ENCODE results near the gene GBA3. TPM values are rescaled to one million over a fixed set of nuclear protein-coding genes. Genes with fewer than 3 reads are reported as not detected.

Gene GBA3
- total RNA-seq, 2 donors from 2014 or later, result 0.26 TPM; not detected in 1

DNA sequence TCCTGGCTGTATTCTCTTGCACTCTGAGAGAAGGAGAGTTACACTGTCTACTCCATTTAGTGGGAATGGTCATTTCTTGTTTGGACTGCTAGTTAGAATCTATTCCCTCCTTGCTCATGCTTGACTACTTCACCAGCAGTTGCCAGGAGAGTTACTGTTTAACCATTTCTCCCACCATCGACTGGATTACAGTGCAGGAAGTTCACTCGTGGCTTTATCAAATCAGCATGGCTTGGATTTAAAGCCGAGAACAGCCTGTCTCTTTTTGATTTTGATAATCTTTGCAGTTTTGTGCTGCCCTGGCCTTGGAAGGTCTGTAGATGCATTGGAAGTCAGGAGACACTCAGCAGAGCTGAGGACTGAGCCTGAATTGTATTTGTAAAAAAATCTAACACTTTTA lies 3.2 kb downstream of the GBA3 start:
- Histone ChIP-seq H3K4me3 (no peak overlapping the region), H3K36me3 (replicated peaks in 1 of 2; ENCODE audit: insufficient read depth in 1 of 2, low read depth in 2 of 2) (no peaks in the 10 kb centered on the region), H3K9me3 (no peaks in the 10 kb centered on the region), H3K27ac (peak overlapping the region in 2 of 4 donors; percentile 37 to 67), H3K4me1 (peaks cover 16% of the 10 kb centered on the region), H3K27me3 (no peaks in the 10 kb centered on the region)
- TF ChIP-seq, protein P1, sequence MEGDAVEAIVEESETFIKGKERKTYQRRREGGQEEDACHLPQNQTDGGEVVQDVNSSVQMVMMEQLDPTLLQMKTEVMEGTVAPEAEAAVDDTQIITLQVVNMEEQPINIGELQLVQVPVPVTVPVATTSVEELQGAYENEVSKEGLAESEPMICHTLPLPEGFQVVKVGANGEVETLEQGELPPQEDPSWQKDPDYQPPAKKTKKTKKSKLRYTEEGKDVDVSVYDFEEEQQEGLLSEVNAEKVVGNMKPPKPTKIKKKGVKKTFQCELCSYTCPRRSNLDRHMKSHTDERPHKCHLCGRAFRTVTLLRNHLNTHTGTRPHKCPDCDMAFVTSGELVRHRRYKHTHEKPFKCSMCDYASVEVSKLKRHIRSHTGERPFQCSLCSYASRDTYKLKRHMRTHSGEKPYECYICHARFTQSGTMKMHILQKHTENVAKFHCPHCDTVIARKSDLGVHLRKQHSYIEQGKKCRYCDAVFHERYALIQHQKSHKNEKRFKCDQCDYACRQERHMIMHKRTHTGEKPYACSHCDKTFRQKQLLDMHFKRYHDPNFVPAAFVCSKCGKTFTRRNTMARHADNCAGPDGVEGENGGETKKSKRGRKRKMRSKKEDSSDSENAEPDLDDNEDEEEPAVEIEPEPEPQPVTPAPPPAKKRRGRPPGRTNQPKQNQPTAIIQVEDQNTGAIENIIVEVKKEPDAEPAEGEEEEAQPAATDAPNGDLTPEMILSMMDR (IDR thresholded peaks at IDR 0.05), result no peak
- no peak for TF ChIP-seq POLR2A (IDR thresholded peaks at IDR 0.05)
- 3 to 4% methylated on average over 3 of the region's 3 CpGs for WGBS, 2 donors
- peak in 3 of 4 donors; percentile 16 to 65 (median 26) for DNase-seq
- peak; percentile 77 for ATAC-seq
- intact Hi-C loops (cut with DNase I), result no loop called here

DNA sequence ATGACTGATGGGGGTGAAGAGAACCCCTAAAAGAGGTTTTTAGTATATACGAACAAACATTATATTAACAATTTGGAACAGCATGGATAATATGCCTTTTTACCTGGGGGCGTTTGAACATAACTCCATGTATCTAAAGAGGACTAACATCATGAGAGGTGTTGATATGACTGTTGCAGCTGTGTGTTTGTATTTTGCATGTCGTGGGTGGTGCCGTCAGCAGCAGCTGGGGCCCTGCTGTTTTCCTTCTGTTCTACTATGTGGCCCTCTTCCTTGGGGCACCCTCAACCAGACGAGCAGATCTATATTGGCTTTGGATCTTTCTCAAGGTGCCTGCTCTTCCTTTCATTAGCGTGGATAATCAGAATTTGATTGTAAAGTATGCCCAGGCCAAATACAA lies 11.2 kb downstream of the GBA3 start:
- 63 to 66% methylated on average over 6 of the region's 6 CpGs for WGBS, 2 donors
- TF ChIP-seq, protein P1 (IDR thresholded peaks at IDR 0.05), result no peak
- TF ChIP-seq POLR2A (IDR thresholded peaks at IDR 0.05), result no peak
- Histone ChIP-seq H3K36me3 (replicated peaks in 1 of 2; ENCODE audit: insufficient read depth in 1 of 2, low read depth in 2 of 2) (no peaks in the 10 kb centered on the region), H3K4me3 (no peak overlapping the region), H3K27ac (no peak overlapping the region), H3K4me1 (no peaks in the 10 kb centered on the region), H3K27me3 (no peaks in the 10 kb centered on the region), H3K9me3 (no peaks in the 10 kb centered on the region)
- intact Hi-C loops (cut with DNase I), result no loop called here
- no peak for ATAC-seq
- no peak for DNase-seq

DNA sequence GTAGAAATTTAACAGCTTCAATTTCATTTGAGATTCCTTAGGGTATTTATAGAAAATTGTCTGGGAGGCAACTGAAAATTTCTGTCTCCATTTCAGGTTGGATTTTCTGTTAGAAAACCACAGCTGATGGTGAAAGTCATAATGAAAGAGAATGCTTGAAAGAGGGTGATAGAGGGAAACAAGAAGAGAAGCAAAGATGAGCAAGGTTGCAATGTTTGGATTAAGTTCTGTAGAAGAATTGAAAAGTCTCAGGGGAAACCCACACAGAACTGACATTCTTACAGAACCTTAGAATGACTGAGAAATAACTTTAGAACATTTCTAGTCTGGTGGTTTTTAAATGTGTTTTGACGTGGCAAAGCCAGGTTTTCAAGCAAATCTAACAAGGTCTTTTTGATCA lies 14.7 kb downstream of the GBA3 start:
- ATAC-seq, result no peak

DNA sequence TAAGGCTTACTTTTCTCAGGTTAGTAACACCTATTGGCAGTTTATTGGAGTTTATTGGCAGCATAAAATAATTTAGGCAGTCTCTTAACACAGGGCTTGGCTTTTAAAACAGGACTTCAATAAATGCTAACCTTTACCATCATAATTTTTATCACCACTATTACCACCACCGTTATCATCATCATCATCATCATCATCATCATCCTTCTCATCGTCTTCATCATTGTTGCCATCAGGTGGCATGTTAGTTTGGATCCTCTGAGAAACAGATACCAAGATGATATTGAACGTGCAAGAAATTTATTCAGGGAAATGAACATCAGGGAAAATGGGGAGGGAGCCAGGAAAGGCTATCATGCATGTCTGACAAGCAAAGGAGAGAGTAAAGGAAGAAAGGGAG lies 16.2 kb downstream of the GBA3 start:
- WGBS, 2 donors, result 66% methylated on average over 3 of the region's 3 CpGs
- no peak for DNase-seq
- Histone ChIP-seq H3K36me3 (replicated peaks in 1 of 2; ENCODE audit: insufficient read depth in 1 of 2, low read depth in 2 of 2) (no peaks in the 10 kb centered on the region), H3K4me3 (no peak overlapping the region), H3K4me1 (no peaks in the 10 kb centered on the region), H3K27ac (no peak overlapping the region), H3K9me3 (no peaks in the 10 kb centered on the region), H3K27me3 (no peaks in the 10 kb centered on the region)
- no peak for TF ChIP-seq POLR2A (IDR thresholded peaks at IDR 0.05)
- TF ChIP-seq, protein P1 (IDR thresholded peaks at IDR 0.05), result no peak
- intact Hi-C loops (cut with DNase I), result no loop called here
- no peak for ATAC-seq

More for the DNA sequence above, 14.7 kb downstream of the GBA3 start:
- Histone ChIP-seq H3K9me3 (no peaks in the 10 kb centered on the region), H3K27me3 (no peaks in the 10 kb centered on the region), H3K4me3 (no peak overlapping the region), H3K27ac (no peak overlapping the region), H3K4me1 (no peaks in the 10 kb centered on the region), H3K36me3 (replicated peaks in 1 of 2; ENCODE audit: insufficient read depth in 1 of 2, low read depth in 2 of 2) (no peaks in the 10 kb centered on the region)
- no peak for TF ChIP-seq POLR2A (IDR thresholded peaks at IDR 0.05)
- TF ChIP-seq, protein P1 (IDR thresholded peaks at IDR 0.05), result no peak
- no peak for DNase-seq
- intact Hi-C loops (cut with DNase I), result no loop called here
- whole genome bisulfite sequencing, 2 donors, result 50 to 64% methylated on average over 1 of the region's 1 CpG

DNA sequence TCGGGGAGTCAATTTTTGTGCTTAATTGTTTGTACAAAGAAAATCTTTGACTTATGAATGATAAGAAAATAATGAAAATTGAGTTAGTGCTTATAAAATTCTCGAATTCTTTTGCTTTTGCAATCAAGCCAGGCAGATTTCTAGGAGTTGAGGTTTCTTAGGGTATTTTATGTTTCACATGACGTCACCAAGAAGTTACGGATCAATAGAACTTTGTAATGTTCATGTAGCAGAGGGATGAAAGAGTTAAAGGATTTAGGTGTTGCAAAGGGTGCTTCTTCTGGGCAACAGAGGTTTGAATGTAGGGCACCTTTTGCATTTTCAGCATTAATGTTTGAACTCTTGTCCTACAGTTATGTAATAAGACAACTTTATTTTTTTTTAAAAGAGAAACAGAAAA lies 19.4 kb downstream of the GBA3 start:
- intact Hi-C loops (cut with DNase I), result no loop called here
- no peak overlapping the region for H3K27ac ChIP-seq
- H3K27me3 ChIP-seq, result no peaks in the 10 kb centered on the region
- H3K4me1 ChIP-seq, result peaks cover 6% of the 10 kb centered on the region
- ATAC-seq (no peak), DNase-seq (no peak)
- no peaks in the 10 kb centered on the region for H3K36me3 ChIP-seq (replicated peaks in 1 of 2; ENCODE audit: insufficient read depth in 1 of 2, low read depth in 2 of 2)
- no peaks in the 10 kb centered on the region for H3K9me3 ChIP-seq
- TF ChIP-seq, protein P1 (IDR thresholded peaks at IDR 0.05), result no peak
- no peak for TF ChIP-seq POLR2A (IDR thresholded peaks at IDR 0.05)
- H3K4me3 ChIP-seq, result no peak overlapping the region
- 50 to 60% methylated on average over 4 of the region's 4 CpGs for WGBS, 2 donors

Measured in body of pancreas (tissue), 4 donors.